A549 treated with GW870086 at 1 μM for 4 hours (cell line): ENCODE data around the gene CA7. TPM values are rescaled to one million over a fixed set of nuclear protein-coding genes. Genes with fewer than 3 reads are reported as not detected.

ENCODE experiments used
- total RNA-seq: library from RNA; stranded (reverse); fragments of 200-300 nt; extraction: Qiagen RNA extraction; gene quantifications from 5 replicates; pipeline ENCODE4 v1.2.3, GENCODE V29; 2022; ENCODE audit warnings: low read depth

The CA7 gene
- not detected in 5 replicates for total RNA-seq

GRCh38 chr16:66844342-66845079 is at the start of gene CA7:
Gene CA7 (plus strand): TSS chr16:66844414. CDS start chr16:66844488, 74 bp downstream.

GRCh38 chr16:66801320-66802105 is 42.7 kb upstream of the CA7 start, which contains the start of gene TERB1:
Gene TERB1 (minus strand): TSS chr16:66801584. CDS start chr16:66796798, 4,786 bp downstream.

GRCh38 chr16:66830422-66831404 is 13.5 kb upstream of the CA7 start, which contains the start of gene NAE1:
Gene NAE1 (minus strand): TSS chr16:66830976. CDS start chr16:66830899, 77 bp downstream.

GRCh38 chr16:66880288-66881013 is 36.2 kb downstream of the CA7 start, which contains the start of gene PDP2:
Gene PDP2 (plus strand): TSS chr16:66880515. CDS start chr16:66884285, 3,770 bp downstream.

Other genes starting within 250 kb of the CA7 start
- gene CMTM3, start 239.7 kb upstream of the CA7 start, total RNA-seq = 95.2 to 106 TPM (median 102 TPM) in 5 replicates
- gene CMTM4, start 147.7 kb upstream of the CA7 start, total RNA-seq = 21.4 to 37.1 TPM (median 32.7 TPM) in 5 replicates
- 36.7 to 58.9 TPM (median 55.7 TPM) in 5 replicates for gene DYNC1LI2, start 92.8 kb upstream of the CA7 start, total RNA-seq
- gene TERB1, start 42.8 kb upstream of the CA7 start, total RNA-seq = not detected in 5 replicates
- 55.9 to 74.8 TPM (median 66.5 TPM) in 5 replicates for gene NAE1, start 13.4 kb upstream of the CA7 start, total RNA-seq
- 5.2 to 7.4 TPM (median 6.2 TPM) in 5 replicates for gene PDP2, start 36.1 kb downstream of the CA7 start, total RNA-seq
- gene CDH16, start 74.5 kb downstream of the CA7 start, total RNA-seq = 2.2 to 2.6 TPM (median 2.6 TPM) in 5 replicates
- 19.1 to 31.3 TPM (median 25.8 TPM) in 5 replicates for gene RRAD, start 81.1 kb downstream of the CA7 start, total RNA-seq
- 157 to 187 TPM (median 178 TPM) in 5 replicates for gene CIAO2B, start 90.0 kb downstream of the CA7 start, total RNA-seq
- 26.9 to 35.6 TPM (median 31.3 TPM) in 5 replicates for gene CES2, start 91.1 kb downstream of the CA7 start, total RNA-seq
- 1.8 to 2.5 TPM (median 2.3 TPM) in 5 replicates for gene CES3, start 116.9 kb downstream of the CA7 start, total RNA-seq
- gene CES4A, start 144.2 kb downstream of the CA7 start, total RNA-seq = 1.8 to 2.7 TPM (median 2.0 TPM) in 5 replicates
- gene CBFB, start 184.7 kb downstream of the CA7 start, total RNA-seq = 46.6 to 53.6 TPM (median 51.6 TPM) in 5 replicates